GM23248 (cell line): Measurements from ENCODE around the gene RNF150.

Experiments
- EZH2 ChIP-seq: fragments of 200-600 bp; sonication (generic); IDR thresholded peaks from 2 replicates; pipeline ENCODE4 v1.6.1; 2018; ENCODE audit warnings: antibody characterized with exemption, mild to moderate bottlenecking; ENCODE audit not compliant: insufficient read depth, poor library complexity, severe bottlenecking
- EZH2phosphoT487 ChIP-seq: fragments of 200-600 bp; sonication (generic); IDR thresholded peaks from 2 replicates; pipeline ENCODE4 v1.6.1; 2018; ENCODE audit warnings: antibody characterized with exemption, moderate library complexity, mild to moderate bottlenecking, low read depth; ENCODE audit not compliant: insufficient read depth

DNA sequence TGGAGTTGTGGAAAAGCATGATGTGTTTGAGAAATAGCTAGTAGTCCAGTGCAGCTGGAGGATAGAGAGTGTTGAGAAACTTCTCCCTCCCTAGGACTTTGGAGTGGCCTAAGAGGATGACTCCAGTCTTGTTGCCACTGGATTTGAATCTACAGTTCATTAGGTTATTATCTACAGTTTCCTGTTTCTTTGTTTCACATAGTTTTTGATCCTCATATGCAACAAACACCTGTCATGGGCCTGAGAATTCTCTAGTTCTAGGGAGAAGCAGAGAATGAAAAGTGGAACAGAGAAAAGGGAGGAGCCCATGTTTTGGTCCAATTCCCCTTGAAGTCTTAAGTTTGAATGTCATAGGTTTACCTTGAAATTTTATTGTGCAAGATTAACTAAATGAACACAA, 303.4 kb downstream of the RNF150 start:
- TF ChIP-seq EZH2 (no peak), EZH2phosphoT487 (no peak)
